HEK293T (cell line): ENCODE data around the gene GPR146.

Experiments
- BHLHE40 ChIP-seq: fragments of 450-650 bp; IDR thresholded peaks from 2 replicates; pipeline ENCODE4 v1.6.1; 2016; ENCODE audit warnings: mild to moderate bottlenecking, moderate library complexity, borderline replicate concordance
- CTBP1 ChIP-seq: fragments of 450-650 bp; IDR thresholded peaks from 2 replicates; pipeline ENCODE4 v1.6.1; 2016; ENCODE audit warnings: borderline replicate concordance
- ELF4 ChIP-seq: fragments of 450-650 bp; IDR thresholded peaks from 2 replicates; pipeline ENCODE4 v1.6.1; 2017; ENCODE audit warnings: antibody characterized with exemption
- FOXA1 ChIP-seq: fragments of 450-650 bp; IDR thresholded peaks from 2 replicates; pipeline ENCODE4 v1.6.1; 2016; ENCODE audit warnings: mild to moderate bottlenecking
- FOXM1 ChIP-seq: fragments of 450-650 bp; IDR thresholded peaks from 2 replicates; pipeline ENCODE4 v1.6.1; 2017; ENCODE audit warnings: mild to moderate bottlenecking, borderline replicate concordance
- L3MBTL2 ChIP-seq: fragments of 450-650 bp; conservative IDR thresholded peaks from 2 replicates; pipeline ENCODE4 v1.6.1; 2016; ENCODE audit warnings: mild to moderate bottlenecking
- LEF1 ChIP-seq: fragments of 450-650 bp; IDR thresholded peaks from 2 replicates; pipeline ENCODE4 v1.6.1; 2017; ENCODE audit warnings: mild to moderate bottlenecking, borderline replicate concordance
- NFRKB ChIP-seq: fragments of 450-650 bp; IDR thresholded peaks from 2 replicates; pipeline ENCODE4 v1.6.1; 2016; ENCODE audit warnings: mild to moderate bottlenecking, moderate library complexity
- PKNOX1 ChIP-seq: fragments of 450-650 bp; IDR thresholded peaks from 2 replicates; pipeline ENCODE4 v1.6.1; 2016
- SP1 ChIP-seq: fragments of 450-650 bp; IDR thresholded peaks from 2 replicates; pipeline ENCODE4 v1.6.1; 2017
- SUZ12 ChIP-seq: fragments of 450-650 bp; IDR thresholded peaks from 2 replicates; pipeline ENCODE4 v1.6.1; 2016; ENCODE audit warnings: mild to moderate bottlenecking
- TARDBP ChIP-seq: fragments of 450-650 bp; IDR thresholded peaks from 2 replicates; pipeline ENCODE4 v1.6.1; 2016

- TF ChIP-seq FOXM1: no peak
- no peak for TF ChIP-seq TARDBP
- TF ChIP-seq SUZ12: no peak
- no peak for TF ChIP-seq BHLHE40
- no peak for TF ChIP-seq CTBP1
- TF ChIP-seq LEF1: no peak
- no peak for TF ChIP-seq SP1
- no peak for TF ChIP-seq FOXA1
- no peak for TF ChIP-seq ELF4
- TF ChIP-seq L3MBTL2: no peak
- no peak for TF ChIP-seq PKNOX1
- TF ChIP-seq NFRKB: no peak
These were observed 28.9 kb upstream of the GPR146 start for GRCh38 chr7:1015196-1016121.
